ENCODE measurements around the gene SUMO1. TPM values are rescaled to one million over a fixed set of nuclear protein-coding genes. Genes with fewer than 3 reads are reported as not detected.

Gene SUMO1
- total and polyA plus RNA-seq, 2 donors (not counting 3 experiments of a cell fraction or from before 2014, with no cell fraction given), result 38.5 to 105 TPM

DNA sequence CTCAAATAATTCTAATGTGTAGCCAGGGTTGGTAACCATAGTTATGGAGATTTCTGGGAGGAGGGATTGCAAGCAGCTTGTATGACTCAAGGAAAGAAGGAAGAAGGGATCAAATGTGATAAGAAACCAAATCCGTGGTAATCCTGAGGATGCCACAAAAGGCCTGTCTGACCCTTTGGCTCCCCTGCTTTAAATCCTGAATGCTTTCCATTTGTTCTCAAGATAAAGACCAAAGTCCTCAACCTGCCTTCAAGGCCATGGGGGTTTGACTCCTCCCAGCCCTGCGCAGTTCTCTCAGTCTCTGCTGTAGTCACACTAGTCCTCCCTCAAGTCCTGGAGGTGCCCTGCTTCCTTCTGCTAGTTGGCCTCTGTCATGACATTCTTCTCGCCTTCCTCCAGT is 74.0 kb downstream of the SUMO1 start:
- ChIA-PET CTCF (interaction anchor here (0.6 to 4.1 kb wide), 2 partner anchors 14 to 244 kb away, joined by 4 to 15 read pairs; no protein-coding TSS in a partner anchor), POLR2A (no interaction called here)
- no TSS peak for BruUV-seq (replicated peaks)

More for the DNA sequence above, 74.0 kb downstream of the SUMO1 start:
- no peaks in the 10 kb centered on the region for H3K9me3 ChIP-seq (replicated peaks; ENCODE audit: control insufficient read depth, insufficient read depth, low read length)
- no peak overlapping the region for H3K27ac ChIP-seq (ENCODE audit: insufficient read depth, low read depth, low read length)
- no peaks in the 10 kb centered on the region for H3K4me1 ChIP-seq (ENCODE audit: control insufficient read depth, extremely low read depth, insufficient read depth, low read length)
- H4K20me1 ChIP-seq (replicated peaks; ENCODE audit: control insufficient read depth, extremely low read depth, insufficient read depth, low read length), result no peaks in the 10 kb centered on the region
- dilution Hi-C loops (cut with MboI; ENCODE audit: extremely low pct_ligation_motif_present, low sequenced_read_pairs) (no loop called here), intact Hi-C loops (cut with micrococcal nuclease) (no loop called here)
- no peaks in the 10 kb centered on the region for H3K36me3 ChIP-seq (ENCODE audit: control insufficient read depth in 2 of 2, extremely low read depth in 1 of 2, insufficient read depth in 2 of 2, low read length in 2 of 2)
- H3K9ac ChIP-seq (replicated peaks; ENCODE audit: extremely low read depth, insufficient read depth, low read length), result no peak overlapping the region
- FAIRE-seq, result no peak
- DNase-seq (ENCODE audit: low read depth, low spot score), result no peak
- H3K27me3 ChIP-seq (ENCODE audit: control insufficient read depth in 2 of 2, insufficient read depth in 2 of 2, low read length in 2 of 2), result peaks cover 0 to 5% of the 10 kb centered on the region in 2 experiments
- H3K4me3 ChIP-seq (replicated peaks in 1 of 3; ENCODE audit: insufficient read depth in 1 of 3, low read depth in 1 of 3, low read length in 3 of 3), result no peak overlapping the region
- TF ChIP-seq MYC (IDR thresholded peaks at IDR 0.05; ENCODE audit: low read depth, low read length) (no peak), GATA2 (IDR thresholded peaks at IDR 0.05; ENCODE audit: insufficient read depth, insufficient read length, low read depth, low read length) (no peak), FOS (IDR thresholded peaks at IDR 0.05; ENCODE audit: borderline replicate concordance, insufficient read depth, low read length) (no peak), POLR2A (IDR thresholded peaks at IDR 0.05; ENCODE audit: low read depth, low read length) (no peak), POLR2AphosphoS5 (IDR thresholded peaks at IDR 0.05; ENCODE audit: insufficient read depth, low read depth, low read length) (no peak), EZH2 (IDR thresholded peaks at IDR 0.05; ENCODE audit: borderline replicate concordance, low read depth, low read length, severe bottlenecking) (no peak), JUN (IDR thresholded peaks at IDR 0.05; ENCODE audit: borderline replicate concordance, insufficient read depth, insufficient read length, low read depth) (no peak)
- TF ChIP-seq, protein P1, sequence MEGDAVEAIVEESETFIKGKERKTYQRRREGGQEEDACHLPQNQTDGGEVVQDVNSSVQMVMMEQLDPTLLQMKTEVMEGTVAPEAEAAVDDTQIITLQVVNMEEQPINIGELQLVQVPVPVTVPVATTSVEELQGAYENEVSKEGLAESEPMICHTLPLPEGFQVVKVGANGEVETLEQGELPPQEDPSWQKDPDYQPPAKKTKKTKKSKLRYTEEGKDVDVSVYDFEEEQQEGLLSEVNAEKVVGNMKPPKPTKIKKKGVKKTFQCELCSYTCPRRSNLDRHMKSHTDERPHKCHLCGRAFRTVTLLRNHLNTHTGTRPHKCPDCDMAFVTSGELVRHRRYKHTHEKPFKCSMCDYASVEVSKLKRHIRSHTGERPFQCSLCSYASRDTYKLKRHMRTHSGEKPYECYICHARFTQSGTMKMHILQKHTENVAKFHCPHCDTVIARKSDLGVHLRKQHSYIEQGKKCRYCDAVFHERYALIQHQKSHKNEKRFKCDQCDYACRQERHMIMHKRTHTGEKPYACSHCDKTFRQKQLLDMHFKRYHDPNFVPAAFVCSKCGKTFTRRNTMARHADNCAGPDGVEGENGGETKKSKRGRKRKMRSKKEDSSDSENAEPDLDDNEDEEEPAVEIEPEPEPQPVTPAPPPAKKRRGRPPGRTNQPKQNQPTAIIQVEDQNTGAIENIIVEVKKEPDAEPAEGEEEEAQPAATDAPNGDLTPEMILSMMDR (IDR thresholded peaks at IDR 0.05; ENCODE audit: extremely low read depth in 1 of 2, insufficient read depth in 1 of 2, low read depth in 1 of 2, low read length in 2 of 2), result no peak
- TF ChIP-seq, protein P2, sequence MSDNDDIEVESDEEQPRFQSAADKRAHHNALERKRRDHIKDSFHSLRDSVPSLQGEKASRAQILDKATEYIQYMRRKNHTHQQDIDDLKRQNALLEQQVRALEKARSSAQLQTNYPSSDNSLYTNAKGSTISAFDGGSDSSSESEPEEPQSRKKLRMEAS (IDR thresholded peaks at IDR 0.05; ENCODE audit: insufficient read depth, insufficient read length), result no peak
- H3K9me1 ChIP-seq (replicated peaks; ENCODE audit: control insufficient read depth, extremely low read depth, insufficient read depth, low read length), result no peaks in the 10 kb centered on the region
- H2AFZ ChIP-seq (ENCODE audit: low read depth, low read length), result no peak overlapping the region
- no peak overlapping the region for H3K4me2 ChIP-seq (ENCODE audit: insufficient read depth, low read length)
- no peaks in the 10 kb centered on the region for H3K79me2 ChIP-seq (ENCODE audit: control insufficient read depth, insufficient read depth, low read length)
